Ishikawa (cell line): ENCODE measurements around the gene PDE1A.

Experiments used
- EP300 ChIP-seq: IDR thresholded peaks from 2 replicates; pipeline ENCODE4 v1.6.1; 2012; ENCODE audit warnings: borderline replicate concordance
- FOXM1 ChIP-seq: IDR thresholded peaks from 2 replicates; pipeline ENCODE4 v1.6.1; 2012; ENCODE audit warnings: low read depth, borderline replicate concordance
- RAD21 ChIP-seq: IDR thresholded peaks from 2 replicates; pipeline ENCODE4 v1.6.1; 2012; ENCODE audit warnings: low read depth
- ZBTB7A ChIP-seq: IDR thresholded peaks from 2 replicates; pipeline ENCODE4 v1.6.1; 2012; ENCODE audit warnings: low read depth
- TF ChIP-seq, protein P1 (sequence below): IDR thresholded peaks from 2 replicates; pipeline ENCODE4 v1.6.1; 2012; ENCODE audit warnings: low read depth, mild to moderate bottlenecking
- TF ChIP-seq, protein P2 (sequence below): IDR thresholded peaks from 2 replicates; pipeline ENCODE4 v1.6.1; 2012

DNA sequence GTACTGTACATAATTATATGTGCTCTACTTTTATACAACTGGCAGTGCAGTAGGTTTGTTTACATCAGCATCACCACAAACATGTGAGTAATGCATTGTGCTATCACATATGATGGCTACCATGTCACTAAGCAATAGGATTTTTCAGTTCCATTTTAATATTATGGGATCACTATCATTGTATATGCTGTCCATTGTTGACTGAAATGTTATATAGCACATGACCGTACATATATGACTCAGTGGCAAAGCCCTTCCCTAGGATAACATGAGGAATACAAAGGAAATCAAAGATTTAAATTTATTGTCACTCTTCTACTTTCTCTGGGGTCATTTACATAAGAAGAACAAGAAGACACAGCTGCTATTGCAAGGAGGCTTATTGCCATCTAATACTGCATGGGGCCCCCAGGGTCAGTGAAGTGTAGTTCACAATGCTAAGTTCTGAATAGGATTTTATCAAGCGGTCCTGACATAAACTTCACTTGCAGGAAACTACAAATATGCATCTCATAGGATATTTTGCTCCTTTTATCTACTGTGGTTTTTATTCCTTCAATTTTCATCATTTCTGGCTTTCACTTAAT is 21.8 kb downstream of the PDE1A start:
- TF ChIP-seq, protein P1, sequence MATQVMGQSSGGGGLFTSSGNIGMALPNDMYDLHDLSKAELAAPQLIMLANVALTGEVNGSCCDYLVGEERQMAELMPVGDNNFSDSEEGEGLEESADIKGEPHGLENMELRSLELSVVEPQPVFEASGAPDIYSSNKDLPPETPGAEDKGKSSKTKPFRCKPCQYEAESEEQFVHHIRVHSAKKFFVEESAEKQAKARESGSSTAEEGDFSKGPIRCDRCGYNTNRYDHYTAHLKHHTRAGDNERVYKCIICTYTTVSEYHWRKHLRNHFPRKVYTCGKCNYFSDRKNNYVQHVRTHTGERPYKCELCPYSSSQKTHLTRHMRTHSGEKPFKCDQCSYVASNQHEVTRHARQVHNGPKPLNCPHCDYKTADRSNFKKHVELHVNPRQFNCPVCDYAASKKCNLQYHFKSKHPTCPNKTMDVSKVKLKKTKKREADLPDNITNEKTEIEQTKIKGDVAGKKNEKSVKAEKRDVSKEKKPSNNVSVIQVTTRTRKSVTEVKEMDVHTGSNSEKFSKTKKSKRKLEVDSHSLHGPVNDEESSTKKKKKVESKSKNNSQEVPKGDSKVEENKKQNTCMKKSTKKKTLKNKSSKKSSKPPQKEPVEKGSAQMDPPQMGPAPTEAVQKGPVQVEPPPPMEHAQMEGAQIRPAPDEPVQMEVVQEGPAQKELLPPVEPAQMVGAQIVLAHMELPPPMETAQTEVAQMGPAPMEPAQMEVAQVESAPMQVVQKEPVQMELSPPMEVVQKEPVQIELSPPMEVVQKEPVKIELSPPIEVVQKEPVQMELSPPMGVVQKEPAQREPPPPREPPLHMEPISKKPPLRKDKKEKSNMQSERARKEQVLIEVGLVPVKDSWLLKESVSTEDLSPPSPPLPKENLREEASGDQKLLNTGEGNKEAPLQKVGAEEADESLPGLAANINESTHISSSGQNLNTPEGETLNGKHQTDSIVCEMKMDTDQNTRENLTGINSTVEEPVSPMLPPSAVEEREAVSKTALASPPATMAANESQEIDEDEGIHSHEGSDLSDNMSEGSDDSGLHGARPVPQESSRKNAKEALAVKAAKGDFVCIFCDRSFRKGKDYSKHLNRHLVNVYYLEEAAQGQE: no peak
- TF ChIP-seq RAD21: no peak
- TF ChIP-seq EP300: no peak
- TF ChIP-seq FOXM1: no peak
- TF ChIP-seq ZBTB7A: no peak
- TF ChIP-seq, protein P2, sequence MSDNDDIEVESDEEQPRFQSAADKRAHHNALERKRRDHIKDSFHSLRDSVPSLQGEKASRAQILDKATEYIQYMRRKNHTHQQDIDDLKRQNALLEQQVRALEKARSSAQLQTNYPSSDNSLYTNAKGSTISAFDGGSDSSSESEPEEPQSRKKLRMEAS: no peak
